Spinal cord (tissue), 10 donors: ENCODE measurements around the gene MYO6. TPM values are rescaled to one million over a fixed set of nuclear protein-coding genes. Genes with fewer than 3 reads are reported as not detected.
A peak's percentile ranks its signal among the peaks of the same experiment; 100 is the strongest.

Experiments
- DNase-seq, 6 donors: peaks; one replicate each; pipeline versions ENCODE4 v3.0.0 to v3.0.0-alpha.2; 2013 to 2015; ENCODE audit warnings: low spot score in 6 of 6, low read depth in 4 of 6
- H3K27ac ChIP-seq: one replicate; pipeline ENCODE4 v1.5.1; 2013; ENCODE audit warnings: low read depth, low read length, control low read depth
- H3K27me3 ChIP-seq: one replicate; pipeline ENCODE4 v1.6.1; 2013; ENCODE audit warnings: low read length; ENCODE audit not compliant: control insufficient read depth, insufficient read depth
- H3K36me3 ChIP-seq: one replicate; pipeline ENCODE4 v1.6.1; 2013; ENCODE audit warnings: low read length; ENCODE audit not compliant: control insufficient read depth, insufficient read depth
- H3K4me1 ChIP-seq: one replicate; pipeline ENCODE4 v1.6.1; 2013; ENCODE audit warnings: low read length; ENCODE audit not compliant: control insufficient read depth, insufficient read depth
- H3K4me3 ChIP-seq: one replicate; pipeline ENCODE4 v1.5.1; 2013; ENCODE audit warnings: low read depth, low read length, control low read depth
- H3K9me3 ChIP-seq: one replicate; pipeline ENCODE4 v1.6.1; 2013; ENCODE audit warnings: low read length; ENCODE audit not compliant: control insufficient read depth, insufficient read depth
- WGBS: methylation state at CpG from one replicate; pipeline ENCODE4 v1.1.5; 2013; ENCODE audit warnings: missing lambda C conversion rate; ENCODE audit not compliant: insufficient coverage; 5-methylcytosine and 5-hydroxymethylcytosine counted together
- polyA plus RNA-seq, 2 donors: library from polyadenylated mRNA; unstranded; fragments of 120-200 nt; gene quantifications; one replicate each; pipeline ENCODE4 v1.2.1, GENCODE V29; 2013; ENCODE audit not compliant: insufficient read length in 2 of 2
- total RNA-seq, 2 donors: library from RNA; depleted of rRNA in 1 of 2; stranded (reverse); fragments of 120-200 nt in 1 of 2; fragments of >200 nt in 1 of 2; gene quantifications; one replicate each; pipeline versions ENCODE4 v1.2.3 to v1.2.4, GENCODE V29; 2013 to 2014
- donor health status: healthy.

The MYO6 gene
- total and polyA plus RNA-seq, 4 donors, result 25.5 to 38.5 (median 29.8) TPM

DNA sequence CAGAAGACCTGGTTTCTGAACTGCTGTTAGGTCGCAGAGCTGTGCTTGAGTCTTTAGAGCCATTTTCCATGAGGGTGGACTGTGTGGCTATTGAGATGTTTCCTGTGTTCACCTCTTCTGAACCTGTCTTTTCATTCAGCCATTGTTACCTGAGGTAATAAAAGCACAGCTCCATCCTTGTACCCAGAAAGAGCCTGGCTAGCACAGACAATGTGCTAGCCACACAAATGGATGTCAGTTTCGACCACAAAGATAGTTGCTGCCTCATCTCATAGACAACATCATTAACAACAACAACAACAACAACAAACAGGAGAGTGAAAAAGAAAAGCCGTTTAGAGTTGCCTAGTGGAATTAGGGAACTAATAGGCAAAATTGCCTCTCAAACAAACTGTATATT, 114.7 kb downstream of the MYO6 start:
- WGBS, result no CpG with 5 or more reads among the region's 3 CpGs
- no peak overlapping the region for H3K4me3 ChIP-seq
- H3K27ac ChIP-seq, result no peak overlapping the region
- H3K36me3 ChIP-seq, result peaks cover 15% of the 10 kb centered on the region
- no peaks in the 10 kb centered on the region for H3K4me1 ChIP-seq
- H3K9me3 ChIP-seq, result no peaks in the 10 kb centered on the region
- no peaks in the 10 kb centered on the region for H3K27me3 ChIP-seq
- DNase-seq, result no peak

DNA sequence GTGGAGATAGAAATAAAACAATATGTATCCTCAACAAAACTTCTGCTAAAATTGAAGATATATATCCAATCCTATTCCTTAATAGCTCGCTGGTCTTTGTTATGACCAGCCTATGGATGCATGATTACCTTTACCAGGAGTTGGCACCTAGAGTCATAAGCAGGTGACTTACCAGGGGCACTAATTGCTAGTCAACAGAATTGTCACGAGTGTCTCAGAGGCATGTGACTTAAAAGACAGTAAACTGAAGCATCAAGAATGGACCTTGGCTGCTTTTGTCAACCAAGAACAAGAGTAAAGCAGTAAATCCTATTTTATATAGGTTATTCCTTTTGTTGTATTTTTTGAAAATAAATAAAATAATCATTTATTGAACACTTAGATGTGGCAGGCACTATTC, 115.4 kb downstream of the MYO6 start:
- H3K36me3 ChIP-seq, result peaks cover 12% of the 10 kb centered on the region
- H3K27me3 ChIP-seq, result no peaks in the 10 kb centered on the region
- H3K4me1 ChIP-seq, result no peaks in the 10 kb centered on the region
- DNase-seq, result no peak
- H3K27ac ChIP-seq, result no peak overlapping the region
- 100% methylated on average over 1 of the region's 2 CpGs for WGBS
- no peak overlapping the region for H3K4me3 ChIP-seq
- H3K9me3 ChIP-seq, result no peaks in the 10 kb centered on the region

DNA sequence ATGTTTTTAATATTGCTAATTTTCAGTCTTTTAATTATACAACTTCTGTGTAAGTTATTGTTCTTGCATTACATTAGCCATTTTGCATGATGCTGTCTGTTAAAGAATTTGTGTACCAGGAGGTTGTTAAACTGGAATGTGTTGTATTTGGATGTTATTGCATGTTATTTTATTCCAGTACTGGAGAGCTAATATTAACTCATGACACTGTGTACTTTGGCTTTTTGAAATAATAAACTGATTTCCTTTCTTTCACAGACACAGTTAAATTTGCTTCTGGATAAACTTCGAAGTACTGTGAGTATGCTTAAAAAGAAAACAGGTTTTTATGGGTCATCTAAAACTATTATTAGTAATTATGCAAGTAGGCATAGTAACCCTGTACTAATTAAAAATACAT, 121.3 kb downstream of the MYO6 start:
- Histone ChIP-seq H3K4me3 (no peak overlapping the region), H3K9me3 (no peaks in the 10 kb centered on the region), H3K27me3 (no peaks in the 10 kb centered on the region), H3K27ac (no peak overlapping the region), H3K4me1 (no peaks in the 10 kb centered on the region), H3K36me3 (peaks cover 3% of the 10 kb centered on the region)
- no CpG with 5 or more reads among the region's 1 CpG for WGBS
- no peak for DNase-seq

DNA sequence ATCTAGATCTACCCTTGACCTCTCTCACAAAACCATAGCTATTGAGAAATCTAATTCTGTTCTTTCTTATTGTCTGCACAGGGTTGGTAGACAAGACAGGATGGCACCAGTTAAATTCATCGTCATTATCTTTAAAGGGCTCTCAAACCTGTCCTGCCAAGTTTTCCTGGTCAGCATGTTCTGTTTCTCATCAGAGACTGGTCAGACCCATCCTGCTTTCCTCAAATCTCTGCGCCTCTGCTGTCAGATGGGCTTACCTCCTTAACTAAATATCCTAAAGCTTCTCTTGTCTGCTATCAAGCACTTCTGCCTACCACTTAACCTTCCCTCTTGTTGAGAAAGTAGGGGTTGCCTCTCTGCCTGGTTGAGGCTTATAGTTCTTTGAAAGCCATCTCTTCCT, 125.2 kb downstream of the MYO6 start:
- Histone ChIP-seq H3K27me3 (no peaks in the 10 kb centered on the region), H3K9me3 (no peaks in the 10 kb centered on the region), H3K27ac (no peak overlapping the region), H3K36me3 (peaks cover 2% of the 10 kb centered on the region), H3K4me3 (no peak overlapping the region), H3K4me1 (no peaks in the 10 kb centered on the region)
- DNase-seq, result no peak
- WGBS, result 100% methylated on average over 1 of the region's 2 CpGs

DNA sequence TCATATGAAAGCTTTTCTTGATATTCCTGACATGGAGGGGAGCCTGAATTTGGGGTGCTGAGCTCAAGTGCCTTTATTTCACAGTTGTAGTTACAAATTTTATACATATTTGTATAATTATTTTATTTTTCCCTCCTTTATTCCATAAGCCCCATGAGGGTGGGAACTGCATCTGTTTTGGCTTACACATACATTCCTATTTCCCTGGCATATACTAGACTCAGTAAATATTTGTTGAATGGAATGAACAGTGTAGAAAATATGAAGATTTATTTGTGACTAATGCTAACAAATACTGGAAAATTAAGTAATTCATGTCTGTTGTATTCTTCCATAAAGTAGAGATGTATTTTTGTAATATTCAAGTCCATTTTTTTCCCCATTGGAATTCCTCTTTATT, 127.1 kb downstream of the MYO6 start:
- Histone ChIP-seq H3K4me3 (no peak overlapping the region), H3K36me3 (peaks cover 6% of the 10 kb centered on the region), H3K9me3 (no peaks in the 10 kb centered on the region), H3K27me3 (no peaks in the 10 kb centered on the region), H3K27ac (no peak overlapping the region), H3K4me1 (no peaks in the 10 kb centered on the region)
- no peak for DNase-seq

DNA sequence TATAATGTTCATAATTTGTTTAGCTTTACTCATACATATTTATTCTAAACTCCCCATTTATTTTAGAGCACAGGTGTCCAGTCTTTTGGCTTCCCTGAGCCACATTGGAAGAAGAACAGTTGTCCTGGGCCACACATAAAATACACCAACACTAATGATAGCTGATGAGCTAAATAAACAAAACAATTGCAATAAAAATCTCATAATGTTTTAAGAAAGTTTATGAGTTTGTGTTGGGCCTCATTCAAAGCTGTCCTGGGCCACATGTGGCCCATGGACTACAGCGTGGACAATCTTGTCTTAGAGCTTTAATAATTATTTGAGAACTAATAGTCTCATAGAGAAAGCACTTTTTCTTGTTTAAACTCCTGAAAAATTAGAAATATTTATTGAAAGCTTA, 131.3 kb downstream of the MYO6 start:
- H3K4me3 ChIP-seq, result no peak overlapping the region
- no peaks in the 10 kb centered on the region for H3K27me3 ChIP-seq
- DNase-seq, result no peak
- peaks cover 4% of the 10 kb centered on the region for H3K36me3 ChIP-seq
- no peaks in the 10 kb centered on the region for H3K9me3 ChIP-seq
- no peaks in the 10 kb centered on the region for H3K4me1 ChIP-seq
- H3K27ac ChIP-seq, result no peak overlapping the region
- no CpG with 5 or more reads among the region's 1 CpG for WGBS

DNA sequence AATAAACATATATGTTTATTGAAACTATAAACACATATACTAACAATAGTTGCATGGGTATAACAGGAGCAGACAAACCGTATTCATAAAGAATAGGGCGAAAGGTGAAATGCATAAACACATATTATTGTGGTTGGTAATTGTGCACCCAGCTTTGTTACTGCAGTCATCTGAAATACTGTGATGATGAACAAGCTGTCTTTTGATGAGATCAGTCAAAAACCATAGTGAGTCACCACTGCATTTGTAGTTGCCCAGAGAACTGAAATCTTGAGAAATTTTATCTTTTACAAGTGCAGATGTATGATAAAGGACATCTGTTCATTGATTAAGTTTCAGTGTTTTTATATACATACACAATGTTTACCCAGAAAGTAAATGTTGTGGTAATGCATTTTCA, 133.7 kb downstream of the MYO6 start:
- no CpG with 5 or more reads among the region's 2 CpGs for WGBS
- Histone ChIP-seq H3K4me1 (no peaks in the 10 kb centered on the region), H3K4me3 (no peak overlapping the region), H3K36me3 (peaks cover 4% of the 10 kb centered on the region), H3K9me3 (no peaks in the 10 kb centered on the region), H3K27me3 (no peaks in the 10 kb centered on the region), H3K27ac (no peak overlapping the region)
- no peak for DNase-seq

DNA sequence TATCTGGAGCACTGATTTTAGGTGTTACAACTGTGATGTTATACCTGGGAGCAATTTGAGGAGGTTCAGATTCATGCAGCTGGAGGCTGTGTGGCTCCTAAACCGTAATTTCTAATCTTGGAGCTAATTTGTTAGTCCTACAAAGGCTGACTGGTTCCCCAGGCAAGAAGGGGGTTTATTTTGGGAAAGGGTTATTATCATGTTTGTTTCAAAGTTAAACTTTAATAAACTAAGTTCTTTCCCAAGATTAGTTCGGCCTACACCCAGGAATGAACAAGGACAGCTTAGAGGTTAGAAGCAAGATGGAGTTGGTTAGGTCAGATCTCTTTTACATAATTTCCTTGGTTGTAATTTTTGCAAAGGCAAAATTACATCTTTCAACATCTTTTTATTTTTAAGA, 135.8 kb downstream of the MYO6 start:
- no CpG with 5 or more reads among the region's 2 CpGs for WGBS
- peaks cover 4% of the 10 kb centered on the region for H3K36me3 ChIP-seq
- no peaks in the 10 kb centered on the region for H3K27me3 ChIP-seq
- no peaks in the 10 kb centered on the region for H3K9me3 ChIP-seq
- H3K4me3 ChIP-seq, result no peak overlapping the region
- H3K27ac ChIP-seq, result no peak overlapping the region
- no peak for DNase-seq
- no peaks in the 10 kb centered on the region for H3K4me1 ChIP-seq

DNA sequence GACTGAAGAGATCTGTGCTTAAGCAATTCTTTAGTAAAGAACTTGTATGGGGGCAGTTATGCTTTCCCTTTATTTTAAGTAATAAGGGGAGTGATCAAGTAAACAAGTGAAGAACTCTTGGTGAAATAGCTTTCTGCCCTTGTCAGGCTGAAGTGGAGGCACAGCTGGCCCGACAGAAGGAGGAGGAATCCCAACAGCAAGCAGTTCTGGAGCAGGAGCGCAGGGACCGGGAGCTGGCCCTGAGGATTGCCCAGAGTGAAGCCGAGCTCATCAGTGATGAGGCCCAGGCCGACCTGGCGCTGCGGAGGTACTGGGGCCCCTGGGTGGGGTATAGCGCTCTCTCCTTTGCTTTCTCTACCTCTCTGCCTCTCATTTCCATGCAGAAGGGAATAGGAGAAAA, 143.3 kb downstream of the MYO6 start:
- Histone ChIP-seq H3K9me3 (no peaks in the 10 kb centered on the region), H3K27me3 (no peaks in the 10 kb centered on the region), H3K4me1 (no peaks in the 10 kb centered on the region), H3K27ac (no peak overlapping the region), H3K36me3 (peaks cover 11% of the 10 kb centered on the region), H3K4me3 (no peak overlapping the region)
- no peak for DNase-seq
- WGBS, result 79% methylated on average over 4 of the region's 8 CpGs

DNA sequence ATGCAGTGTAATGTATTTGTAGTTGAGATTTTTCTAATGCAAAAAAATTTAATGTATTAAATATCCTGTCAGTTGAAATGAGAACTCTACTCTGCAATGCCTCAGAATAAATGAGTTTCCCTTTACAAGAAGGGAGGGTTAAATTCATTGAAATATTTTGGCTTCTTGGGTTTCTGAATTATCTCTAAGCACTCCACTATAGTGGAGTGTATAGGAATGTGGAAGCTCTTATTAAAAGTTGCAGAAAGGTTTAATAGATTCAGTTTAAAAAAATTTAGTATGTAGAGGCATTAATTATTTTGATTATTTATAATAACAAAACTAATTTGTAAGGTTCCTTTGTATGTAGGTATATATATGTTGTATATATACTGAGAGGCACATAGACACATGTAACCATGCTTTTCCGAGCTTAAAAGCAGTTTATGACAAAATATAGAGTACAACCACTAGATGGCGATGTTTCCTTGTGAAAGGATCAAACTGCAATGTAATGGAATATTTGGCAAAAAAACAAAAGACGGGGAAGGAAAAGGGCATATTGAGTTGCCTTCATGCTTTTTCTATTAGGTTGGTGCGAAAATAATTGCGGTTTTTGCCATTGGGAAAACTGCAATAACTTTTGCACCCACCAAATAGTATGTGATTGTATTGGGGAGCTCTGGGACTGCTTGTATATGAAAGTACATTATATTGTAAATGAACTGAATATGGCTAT, 144.2 kb downstream of the MYO6 start:
- Histone ChIP-seq H3K36me3 (peaks cover 11% of the 10 kb centered on the region), H3K4me1 (no peaks in the 10 kb centered on the region), H3K4me3 (no peak overlapping the region), H3K9me3 (no peaks in the 10 kb centered on the region), H3K27ac (no peak overlapping the region), H3K27me3 (no peaks in the 10 kb centered on the region)
- peak; percentile 54 to 96 (median 70) for DNase-seq
- no CpG with 5 or more reads among the region's 5 CpGs for WGBS
